ENCODE results near the gene APOL4.
"Not testable (repeated sequence)": the region's sequence is repeated elsewhere in the genome, so short reads cannot be mapped to it uniquely, and the experiment has no call there.

The APOL4 gene

GRCh38 chr22:36191106-36191836 lies 10.3 kb downstream of the APOL4 start:
- Mint-ChIP-seq H3K4me1 (ENCODE audit: low read depth) (peaks cover 2% of the 10 kb centered on the region), H3K9me3 (ENCODE audit: low read depth) (no peaks in the 10 kb centered on the region), H3K27ac (no peak overlapping the region), H3K27me3 (no peaks in the 10 kb centered on the region), H3K4me3 (no peak overlapping the region), H3K36me3 (no peaks in the 10 kb centered on the region)

- H3K27ac Mint-ChIP-seq: not testable (repeated sequence)
Measured at GRCh38 chr22:36187862-36188261, 13.7 kb downstream of the APOL4 start.

GRCh38 chr22:36185828-36186624 lies 15.6 kb downstream of the APOL4 start:
- H3K27me3 Mint-ChIP-seq: no peaks in the 10 kb centered on the region
- H3K4me1 Mint-ChIP-seq (ENCODE audit: low read depth): no peaks in the 10 kb centered on the region
- H3K9me3 Mint-ChIP-seq (ENCODE audit: low read depth): no peaks in the 10 kb centered on the region
- no peak overlapping the region for H3K4me3 Mint-ChIP-seq
- no peaks in the 10 kb centered on the region for H3K36me3 Mint-ChIP-seq
- no peak overlapping the region for H3K27ac Mint-ChIP-seq

More at GRCh38 chr22:36187862-36188261, 13.7 kb downstream of the APOL4 start:
- not testable (repeated sequence) for H3K27me3 Mint-ChIP-seq; H3K4me3 Mint-ChIP-seq; H3K36me3 Mint-ChIP-seq; H3K9me3 Mint-ChIP-seq (ENCODE audit: low read depth); H3K4me1 Mint-ChIP-seq (ENCODE audit: low read depth)

- H3K27me3 Mint-ChIP-seq: no peaks in the 10 kb centered on the region
- H3K9me3 Mint-ChIP-seq (ENCODE audit: low read depth): no peaks in the 10 kb centered on the region
- H3K36me3 Mint-ChIP-seq: no peaks in the 10 kb centered on the region
- no peak overlapping the region for H3K4me3 Mint-ChIP-seq
- peaks cover 4% of the 10 kb centered on the region for H3K4me1 Mint-ChIP-seq (ENCODE audit: low read depth)
- H3K27ac Mint-ChIP-seq: no peak overlapping the region
Measured at GRCh38 chr22:36184433-36185025, 17.1 kb downstream of the APOL4 start.

GRCh38 chr22:36183446-36183845 lies 18.2 kb downstream of the APOL4 start:
- no peaks in the 10 kb centered on the region for H3K36me3 Mint-ChIP-seq
- H3K4me1 Mint-ChIP-seq (ENCODE audit: low read depth): peaks cover 4% of the 10 kb centered on the region
- H3K9me3 Mint-ChIP-seq (ENCODE audit: low read depth): no peaks in the 10 kb centered on the region
- no peak overlapping the region for H3K4me3 Mint-ChIP-seq
- no peaks in the 10 kb centered on the region for H3K27me3 Mint-ChIP-seq
- no peak overlapping the region for H3K27ac Mint-ChIP-seq

- no peaks in the 10 kb centered on the region for H3K9me3 Mint-ChIP-seq (ENCODE audit: low read depth)
Measured at GRCh38 chr22:36182857-36183256, 18.8 kb downstream of the APOL4 start.

GRCh38 chr22:36182056-36182455 lies 19.6 kb downstream of the APOL4 start:
- no peaks in the 10 kb centered on the region for H3K36me3 Mint-ChIP-seq
- no peak overlapping the region for H3K4me3 Mint-ChIP-seq
- no peaks in the 10 kb centered on the region for H3K27me3 Mint-ChIP-seq
- H3K27ac Mint-ChIP-seq: no peak overlapping the region
- no peaks in the 10 kb centered on the region for H3K9me3 Mint-ChIP-seq (ENCODE audit: low read depth)
- H3K4me1 Mint-ChIP-seq (ENCODE audit: low read depth): peaks cover 4% of the 10 kb centered on the region

More at GRCh38 chr22:36182857-36183256, 18.8 kb downstream of the APOL4 start:
- Mint-ChIP-seq H3K27me3 (no peaks in the 10 kb centered on the region), H3K36me3 (no peaks in the 10 kb centered on the region), H3K27ac (no peak overlapping the region), H3K4me1 (ENCODE audit: low read depth) (peaks cover 4% of the 10 kb centered on the region), H3K4me3 (no peak overlapping the region)

GRCh38 chr22:36180928-36181327 lies 20.7 kb downstream of the APOL4 start:
- Mint-ChIP-seq H3K36me3 (no peaks in the 10 kb centered on the region), H3K4me1 (ENCODE audit: low read depth) (peaks cover 4% of the 10 kb centered on the region), H3K9me3 (ENCODE audit: low read depth) (no peaks in the 10 kb centered on the region), H3K27ac (no peak overlapping the region), H3K4me3 (no peak overlapping the region), H3K27me3 (no peaks in the 10 kb centered on the region)

GRCh38 chr22:36180038-36180880 lies 21.4 kb downstream of the APOL4 start:
- Mint-ChIP-seq H3K27ac (no peak overlapping the region), H3K9me3 (ENCODE audit: low read depth) (no peaks in the 10 kb centered on the region), H3K4me1 (ENCODE audit: low read depth) (peaks cover 4% of the 10 kb centered on the region), H3K36me3 (no peaks in the 10 kb centered on the region), H3K27me3 (no peaks in the 10 kb centered on the region), H3K4me3 (no peak overlapping the region)

- H3K36me3 Mint-ChIP-seq: no peaks in the 10 kb centered on the region
- H3K27me3 Mint-ChIP-seq: no peaks in the 10 kb centered on the region
- H3K4me3 Mint-ChIP-seq: no peak overlapping the region
- H3K9me3 Mint-ChIP-seq (ENCODE audit: low read depth): no peaks in the 10 kb centered on the region
- H3K4me1 Mint-ChIP-seq (ENCODE audit: low read depth): peaks cover 4% of the 10 kb centered on the region
- no peak overlapping the region for H3K27ac Mint-ChIP-seq
Measured at GRCh38 chr22:36177160-36177559, 24.4 kb downstream of the APOL4 start.

- Mint-ChIP-seq H3K4me3 (no peak overlapping the region), H3K36me3 (no peaks in the 10 kb centered on the region), H3K9me3 (ENCODE audit: low read depth) (no peaks in the 10 kb centered on the region), H3K4me1 (ENCODE audit: low read depth) (peaks cover 4% of the 10 kb centered on the region), H3K27me3 (no peaks in the 10 kb centered on the region), H3K27ac (no peak overlapping the region)
Measured at GRCh38 chr22:36175892-36176291, 25.7 kb downstream of the APOL4 start.

GRCh38 chr22:36171941-36172340 lies 29.7 kb downstream of the APOL4 start:
- no peak overlapping the region for H3K27ac Mint-ChIP-seq
- no peaks in the 10 kb centered on the region for H3K36me3 Mint-ChIP-seq
- no peaks in the 10 kb centered on the region for H3K27me3 Mint-ChIP-seq
- H3K9me3 Mint-ChIP-seq (ENCODE audit: low read depth): no peaks in the 10 kb centered on the region
- H3K4me1 Mint-ChIP-seq (ENCODE audit: low read depth): peaks cover 10% of the 10 kb centered on the region
- no peak overlapping the region for H3K4me3 Mint-ChIP-seq

- peak overlapping the region; percentile 3 for H3K4me3 Mint-ChIP-seq
- no peaks in the 10 kb centered on the region for H3K36me3 Mint-ChIP-seq
- peak overlapping the region; percentile 4 for H3K27ac Mint-ChIP-seq
- peaks cover 61% of the 10 kb centered on the region for H3K4me1 Mint-ChIP-seq (ENCODE audit: low read depth)
- no peaks in the 10 kb centered on the region for H3K27me3 Mint-ChIP-seq
- no peaks in the 10 kb centered on the region for H3K9me3 Mint-ChIP-seq (ENCODE audit: low read depth)
Measured at GRCh38 chr22:36166518-36167220, 34.9 kb downstream of the APOL4 start.

- no peaks in the 10 kb centered on the region for H3K27me3 Mint-ChIP-seq
- H3K36me3 Mint-ChIP-seq: no peaks in the 10 kb centered on the region
- peaks cover 67% of the 10 kb centered on the region for H3K4me1 Mint-ChIP-seq (ENCODE audit: low read depth)
- H3K4me3 Mint-ChIP-seq: peak overlapping the region; percentile 18
- H3K27ac Mint-ChIP-seq: peak overlapping the region; percentile 71
- no peaks in the 10 kb centered on the region for H3K9me3 Mint-ChIP-seq (ENCODE audit: low read depth)
Measured at GRCh38 chr22:36166086-36166485, 35.5 kb downstream of the APOL4 start.

Measured in activated naive CD8-positive, alpha-beta T cell (primary cell).